OCI-LY7 (cell line): Measurements from ENCODE around the gene ARHGEF35. TPM values are rescaled to one million over a fixed set of nuclear protein-coding genes. Genes with fewer than 3 reads are reported as not detected.
"Not testable (repeated sequence)": the region's sequence is repeated elsewhere in the genome, so short reads cannot be mapped to it uniquely, and the experiment has no call there.

Experiments
- Bru-seq: library from RNA; stranded (reverse); fragments of 400-500 nt; gene quantifications from one replicate; lab custom pipeline; 2021; lab: Mats Ljungman, UMichigan
- BruChase-seq, 2 experiments: library from RNA; stranded (reverse); fragments of 400-500 nt; gene quantifications; one replicate each; lab custom pipeline; 2021; lab: Mats Ljungman, UMichigan
- BruUV-seq: library from RNA; stranded (reverse); fragments of 400-500 nt; replicated peaks from 2 replicates; lab custom pipeline; 2021; lab: Mats Ljungman, UMichigan
- CTCF ChIA-PET: fragments of 300-600 bp; sonication (Branson Sonifier 250); formaldehyde crosslinking; loops from one replicate; lab custom pipeline; 2022; ENCODE audit warnings: antibody characterized with exemption; ENCODE audit not compliant: unreplicated experiment; lab: Charles Lee
- POLR2A ChIA-PET: fragments of 300-600 bp; sonication (Branson Sonifier 250); formaldehyde crosslinking; loops from one replicate; lab custom pipeline; 2022; ENCODE audit warnings: antibody characterized with exemption; lab: Charles Lee
- DNase-seq: peaks from one replicate; pipeline ENCODE4 v3.0.0-alpha.2; 2015; ENCODE audit warnings: low spot score
- H2AFZ ChIP-seq: fragments of 200-600 bp; sonication (generic), shearing (Covaris generic); 2 replicates; pipeline ENCODE4 v1.6.1; 2014; ENCODE audit warnings: mild to moderate bottlenecking, antibody characterized with exemption, low read length, moderate library complexity
- H3K27ac ChIP-seq: fragments of 200-600 bp; sonication (generic); 2 replicates; pipeline ENCODE4 v1.5.1; 2014; ENCODE audit warnings: mixed run types, low read depth, mild to moderate bottlenecking, moderate library complexity, low read length, inconsistent platforms; ENCODE audit not compliant: poor library complexity, severe bottlenecking
- H3K36me3 ChIP-seq: fragments of 200-600 bp; sonication (generic); 2 replicates; pipeline ENCODE4 v1.6.1; 2014; ENCODE audit warnings: mild to moderate bottlenecking, antibody characterized with exemption, low read length, moderate library complexity, mixed read lengths; ENCODE audit not compliant: insufficient read depth
- H3K4me1 ChIP-seq: fragments of 200-600 bp; sonication (generic); 2 replicates; pipeline ENCODE4 v1.5.1; 2014; ENCODE audit warnings: mild to moderate bottlenecking, low read length; ENCODE audit not compliant: insufficient read depth, poor library complexity, severe bottlenecking
- H3K4me2 ChIP-seq: fragments of 200-600 bp; sonication (generic); 2 replicates; pipeline ENCODE4 v1.6.1; 2014; ENCODE audit warnings: mild to moderate bottlenecking, low read length
- H3K4me3 ChIP-seq: fragments of 200-600 bp; sonication (generic); 2 replicates; pipeline ENCODE4 v1.5.1; 2014; ENCODE audit warnings: mild to moderate bottlenecking, low read depth, low read length; ENCODE audit not compliant: poor library complexity, severe bottlenecking
- H3K79me2 ChIP-seq: fragments of 200-600 bp; sonication (generic); 2 replicates; pipeline ENCODE4 v1.6.1; 2016; ENCODE audit warnings: low read depth, mild to moderate bottlenecking, low read length, moderate library complexity, mixed read lengths; ENCODE audit not compliant: insufficient read depth
- H3K9me2 ChIP-seq: fragments of 200-600 bp; sonication (generic); 2 replicates; pipeline ENCODE4 v1.6.1; 2016; ENCODE audit warnings: mild to moderate bottlenecking, low read length, mixed read lengths; ENCODE audit not compliant: insufficient read depth
- H3K9me3 ChIP-seq: fragments of 200-600 bp; sonication (generic); 2 replicates; pipeline ENCODE4 v1.6.1; 2014; ENCODE audit warnings: mild to moderate bottlenecking, mixed run types, low read length, mixed read lengths
- H4K20me1 ChIP-seq: fragments of 200-600 bp; sonication (generic); 2 replicates; pipeline ENCODE4 v1.6.1; 2014; ENCODE audit warnings: mild to moderate bottlenecking, antibody characterized with exemption, low read length, moderate library complexity, mixed read lengths; ENCODE audit not compliant: insufficient read depth
- intact Hi-C: fragments of 100-400 bp; cut with micrococcal nuclease; formaldehyde crosslinking; loops from one replicate; pipeline ENCODE4 v1.10.0; 2022; ENCODE audit not compliant: unreplicated experiment
- long read RNA-seq: library from polyadenylated mRNA; stranded (forward); transcript quantifications from one replicate; pipeline ENCODE4 v2.0.0, GENCODE V29; 2022
- total RNA-seq, 2 experiments: library from RNA; depleted of rRNA in 1 of 2; stranded (reverse); fragments of >200 nt in 1 of 2; shearing (Covaris generic) in 1 of 2; gene quantifications; 2 replicates each; pipeline ENCODE4 v1.2.3, GENCODE V29; 2014 to 2022

ARHGEF35 gene
- total RNA-seq (2014; rRNA removed; shearing (Covaris generic)): not detected in 2 replicates
- total RNA-seq (2022): not detected in 2 replicates
- Bru-seq, nascent RNA: percentile 6 among the genes with signal in this experiment
- BruChase-seq, experiment 1, labeled RNA remaining after a 6-hour chase: percentile 10 among the genes with signal in this experiment
- BruChase-seq, experiment 2, labeled RNA remaining after a 2-hour chase: percentile 14 among the genes with signal in this experiment
- long read RNA-seq: 0 reads

GRCh38 chr7:144195212-144195872 is at the start of gene ARHGEF35:
TSS of gene ARHGEF35 (minus strand) at chr7:144195833. CDS start at chr7:144188383, 7,450 bp downstream.
- H3K4me3 ChIP-seq, DNase-seq, H4K20me1 ChIP-seq, H3K4me1 ChIP-seq, H3K79me2 ChIP-seq, H3K9me2 ChIP-seq, BruUV-seq, H3K4me2 ChIP-seq, CTCF ChIA-PET, H3K27ac ChIP-seq, H3K36me3 ChIP-seq, H3K9me3 ChIP-seq, POLR2A ChIA-PET, H2AFZ ChIP-seq, intact Hi-C loops: not testable (repeated sequence)

GRCh38 chr7:144245372-144245771 is 49.7 kb upstream of the ARHGEF35 start:
- H3K4me3 ChIP-seq, H3K4me1 ChIP-seq, H3K9me3 ChIP-seq, H3K36me3 ChIP-seq, DNase-seq, H4K20me1 ChIP-seq, H3K4me2 ChIP-seq, CTCF ChIA-PET, BruUV-seq, H3K27ac ChIP-seq, intact Hi-C loops, H3K9me2 ChIP-seq, POLR2A ChIA-PET, H2AFZ ChIP-seq, H3K79me2 ChIP-seq: not testable (repeated sequence)

GRCh38 chr7:144239365-144239764 is 43.7 kb upstream of the ARHGEF35 start, which contains the start of gene OR2A42:
TSS of gene OR2A42 (minus strand) at chr7:144239605. CDS start at chr7:144232843, 6,762 bp downstream.
- H3K9me3 ChIP-seq, BruUV-seq: not testable (repeated sequence)

GRCh38 chr7:144238530-144239082 is 43.0 kb upstream of the ARHGEF35 start:
- H4K20me1 ChIP-seq, H3K9me2 ChIP-seq, H2AFZ ChIP-seq, intact Hi-C loops, H3K4me3 ChIP-seq, BruUV-seq, H3K27ac ChIP-seq, H3K4me2 ChIP-seq, H3K4me1 ChIP-seq, DNase-seq, POLR2A ChIA-PET, H3K36me3 ChIP-seq, CTCF ChIA-PET, H3K9me3 ChIP-seq, H3K79me2 ChIP-seq: not testable (repeated sequence)

More at GRCh38 chr7:144239365-144239764, 43.7 kb upstream of the ARHGEF35 start, which contains the start of gene OR2A42:
- H3K79me2 ChIP-seq, H4K20me1 ChIP-seq, intact Hi-C loops, H3K4me1 ChIP-seq, H3K36me3 ChIP-seq, H3K27ac ChIP-seq, POLR2A ChIA-PET, H2AFZ ChIP-seq, H3K4me2 ChIP-seq, H3K9me2 ChIP-seq, CTCF ChIA-PET, DNase-seq, H3K4me3 ChIP-seq: not testable (repeated sequence)

- H3K4me1 ChIP-seq, H2AFZ ChIP-seq, DNase-seq, H3K4me2 ChIP-seq, POLR2A ChIA-PET, intact Hi-C loops, H3K9me3 ChIP-seq, H3K79me2 ChIP-seq, H3K27ac ChIP-seq, CTCF ChIA-PET, H3K36me3 ChIP-seq, H4K20me1 ChIP-seq, BruUV-seq, H3K9me2 ChIP-seq, H3K4me3 ChIP-seq: not testable (repeated sequence)
Observed at GRCh38 chr7:144233039-144233438, 37.4 kb upstream of the ARHGEF35 start.

GRCh38 chr7:144231027-144231426 is 35.4 kb upstream of the ARHGEF35 start:
- BruUV-seq, DNase-seq, H3K36me3 ChIP-seq, H3K9me3 ChIP-seq, CTCF ChIA-PET, H2AFZ ChIP-seq, H3K4me1 ChIP-seq, H4K20me1 ChIP-seq, H3K9me2 ChIP-seq, H3K4me3 ChIP-seq, H3K27ac ChIP-seq, H3K79me2 ChIP-seq, POLR2A ChIA-PET, H3K4me2 ChIP-seq, intact Hi-C loops: not testable (repeated sequence)
